MM.1S (cell line): Measurements from ENCODE around the gene DENND1A.
"Not testable (repeated sequence)": the region's sequence is repeated elsewhere in the genome, so short reads cannot be mapped to it uniquely, and the experiment has no call there.

Experiments used
- DNase-seq: peaks from one replicate; pipeline ENCODE4 v3.0.0-alpha.2; 2015
- H2AFZ ChIP-seq: fragments of 300-600 bp; sonication (generic); 2 replicates; pipeline ENCODE4 v1.6.0; 2016; ENCODE audit warnings: antibody characterized with exemption, low read length
- H3F3A ChIP-seq: fragments of 300-600 bp; sonication (generic); 2 replicates; pipeline ENCODE4 v1.6.1; 2016; ENCODE audit warnings: mild to moderate bottlenecking, antibody characterized with exemption, low read length, moderate library complexity, mixed read lengths; ENCODE audit not compliant: insufficient read depth
- H3K27ac ChIP-seq: fragments of 300-600 bp; sonication (generic); 2 replicates; pipeline ENCODE4 v1.5.1; 2016; ENCODE audit warnings: mild to moderate bottlenecking, low read length
- H3K27me3 ChIP-seq: fragments of 300-600 bp; sonication (generic); replicated peaks from 2 replicates; pipeline ENCODE4 v1.6.0; 2016; ENCODE audit warnings: low read length; ENCODE audit not compliant: insufficient read depth
- H3K36me3 ChIP-seq: fragments of 300-600 bp; sonication (generic); replicated peaks from 2 replicates; pipeline ENCODE4 v1.6.1; 2016; ENCODE audit warnings: mild to moderate bottlenecking, low read length, mixed read lengths; ENCODE audit not compliant: insufficient read depth
- H3K4me1 ChIP-seq: fragments of 300-600 bp; sonication (generic); 2 replicates; pipeline ENCODE4 v1.6.1; 2016; ENCODE audit warnings: low read length, mixed read lengths
- H3K4me2 ChIP-seq: fragments of 300-600 bp; sonication (generic); 2 replicates; pipeline ENCODE4 v1.6.0; 2016; ENCODE audit warnings: low read depth, low read length
- H3K4me3 ChIP-seq: fragments of 300-600 bp; sonication (generic); 2 replicates; pipeline ENCODE4 v1.5.1; 2016; ENCODE audit warnings: low read length, mixed read lengths
- H3K79me2 ChIP-seq: fragments of 300-600 bp; sonication (generic); 2 replicates; pipeline ENCODE4 v1.6.1; 2016; ENCODE audit warnings: mixed run types, low read length, mixed read lengths
- H3K9ac ChIP-seq: fragments of 300-600 bp; sonication (generic); 2 replicates; pipeline ENCODE4 v1.6.1; 2016; ENCODE audit warnings: low read length, mixed read lengths
- H3K9me2 ChIP-seq: fragments of 300-600 bp; sonication (generic); replicated peaks from 2 replicates; pipeline ENCODE4 v1.6.1; 2016; ENCODE audit warnings: mild to moderate bottlenecking, low read length, mixed read lengths; ENCODE audit not compliant: insufficient read depth
- H3K9me3 ChIP-seq: fragments of 300-600 bp; sonication (generic); replicated peaks from 2 replicates; pipeline ENCODE4 v1.6.1; 2016; ENCODE audit warnings: mild to moderate bottlenecking, low read length, mixed read lengths; ENCODE audit not compliant: insufficient read depth
- H4K20me1 ChIP-seq: fragments of 300-600 bp; sonication (generic); 2 replicates; pipeline ENCODE4 v1.6.1; 2016; ENCODE audit warnings: mild to moderate bottlenecking, low read length, moderate library complexity, mixed read lengths; ENCODE audit not compliant: insufficient read depth
- EZH2 ChIP-seq: fragments of 300-600 bp; sonication (generic); optimal IDR thresholded peaks from 2 replicates; pipeline ENCODE3; 2017; ENCODE audit warnings: low read depth, mild to moderate bottlenecking, antibody characterized with exemption, low read length, mixed read lengths
- EZH2phosphoT487 ChIP-seq: fragments of 300-600 bp; sonication (generic); IDR thresholded peaks from 2 replicates; pipeline ENCODE4 v1.6.1; 2018; ENCODE audit warnings: antibody characterized with exemption, low read length
- TF ChIP-seq, protein P1 (sequence below): fragments of 300-600 bp; sonication (generic); IDR thresholded peaks from 2 replicates; pipeline ENCODE4 v1.5.1; 2016; ENCODE audit warnings: antibody characterized with exemption, low read length, mixed read lengths

Gene DENND1A

DNA sequence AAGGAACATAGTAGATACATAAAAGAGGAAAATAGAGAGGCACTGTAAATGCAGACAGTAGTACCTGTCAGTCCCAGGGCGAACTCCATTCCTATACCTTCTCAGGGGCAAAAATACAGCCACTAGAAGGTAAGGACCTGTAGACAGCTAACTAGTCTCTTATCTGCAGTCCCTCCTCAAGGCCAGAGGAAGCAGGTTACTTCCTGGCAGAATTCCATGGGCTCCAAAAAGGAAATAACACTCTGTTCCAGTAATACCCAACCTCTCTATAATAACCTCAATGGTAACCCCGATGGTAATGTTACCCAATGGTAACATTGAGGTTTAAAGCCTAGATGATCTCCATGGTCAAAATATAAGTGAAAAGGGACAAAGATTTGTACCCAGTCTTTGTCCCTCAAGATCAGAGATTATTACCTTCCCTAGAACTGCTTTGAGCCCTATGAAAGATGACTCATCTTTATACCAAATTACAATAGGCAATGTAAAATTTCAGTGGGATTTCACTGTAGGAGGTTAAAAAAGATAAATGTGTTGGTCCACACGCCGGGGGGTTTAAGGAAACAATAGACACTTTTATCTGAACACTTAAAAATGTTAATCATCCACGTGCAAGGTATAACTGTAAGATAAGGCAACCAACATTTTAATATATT, 113.0 kb downstream of the DENND1A start:
- H2AFZ ChIP-seq = no peak overlapping the region
- H3K9me3 ChIP-seq = no peaks in the 10 kb centered on the region
- no peaks in the 10 kb centered on the region for H4K20me1 ChIP-seq
- DNase-seq = no peak
- H3K79me2 ChIP-seq = no peaks in the 10 kb centered on the region
- H3K4me1 ChIP-seq = no peaks in the 10 kb centered on the region
- no peaks in the 10 kb centered on the region for H3K27me3 ChIP-seq
- no peaks in the 10 kb centered on the region for H3K36me3 ChIP-seq
- no peaks in the 10 kb centered on the region for H3F3A ChIP-seq
- H3K4me2 ChIP-seq = no peak overlapping the region
- H3K27ac ChIP-seq = no peak overlapping the region
- no peak overlapping the region for H3K9ac ChIP-seq
- no peak for TF ChIP-seq EZH2phosphoT487
- TF ChIP-seq, protein P1, sequence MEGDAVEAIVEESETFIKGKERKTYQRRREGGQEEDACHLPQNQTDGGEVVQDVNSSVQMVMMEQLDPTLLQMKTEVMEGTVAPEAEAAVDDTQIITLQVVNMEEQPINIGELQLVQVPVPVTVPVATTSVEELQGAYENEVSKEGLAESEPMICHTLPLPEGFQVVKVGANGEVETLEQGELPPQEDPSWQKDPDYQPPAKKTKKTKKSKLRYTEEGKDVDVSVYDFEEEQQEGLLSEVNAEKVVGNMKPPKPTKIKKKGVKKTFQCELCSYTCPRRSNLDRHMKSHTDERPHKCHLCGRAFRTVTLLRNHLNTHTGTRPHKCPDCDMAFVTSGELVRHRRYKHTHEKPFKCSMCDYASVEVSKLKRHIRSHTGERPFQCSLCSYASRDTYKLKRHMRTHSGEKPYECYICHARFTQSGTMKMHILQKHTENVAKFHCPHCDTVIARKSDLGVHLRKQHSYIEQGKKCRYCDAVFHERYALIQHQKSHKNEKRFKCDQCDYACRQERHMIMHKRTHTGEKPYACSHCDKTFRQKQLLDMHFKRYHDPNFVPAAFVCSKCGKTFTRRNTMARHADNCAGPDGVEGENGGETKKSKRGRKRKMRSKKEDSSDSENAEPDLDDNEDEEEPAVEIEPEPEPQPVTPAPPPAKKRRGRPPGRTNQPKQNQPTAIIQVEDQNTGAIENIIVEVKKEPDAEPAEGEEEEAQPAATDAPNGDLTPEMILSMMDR = no peak
- TF ChIP-seq EZH2 = no peak
- no peaks in the 10 kb centered on the region for H3K9me2 ChIP-seq
- no peak overlapping the region for H3K4me3 ChIP-seq

DNA sequence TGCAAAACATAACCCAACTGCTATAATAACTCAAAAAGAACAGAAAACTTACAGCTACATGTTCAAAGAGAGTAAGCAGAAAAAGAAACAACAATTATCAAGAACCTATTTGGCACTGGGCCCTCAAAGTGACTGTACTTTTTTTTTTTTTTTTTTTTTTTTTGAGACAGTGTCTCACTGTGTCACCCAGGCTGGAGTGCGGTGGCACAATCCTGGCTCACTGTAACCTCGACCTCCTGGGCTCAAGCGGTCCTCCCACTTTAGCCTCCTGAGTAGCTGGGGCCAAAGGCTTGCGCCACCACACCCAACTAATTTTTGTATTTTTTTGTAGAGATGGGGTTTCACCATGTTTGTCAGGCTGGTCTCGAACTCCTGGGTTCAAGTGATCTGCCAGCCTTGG, 114.1 kb downstream of the DENND1A start:
- H3K9me3 ChIP-seq, H3F3A ChIP-seq, H4K20me1 ChIP-seq, H3K79me2 ChIP-seq, H3K27ac ChIP-seq, H3K9me2 ChIP-seq, H3K4me3 ChIP-seq, H2AFZ ChIP-seq, H3K27me3 ChIP-seq, H3K9ac ChIP-seq, H3K4me1 ChIP-seq, H3K36me3 ChIP-seq, DNase-seq, H3K4me2 ChIP-seq: not testable (repeated sequence)

DNA sequence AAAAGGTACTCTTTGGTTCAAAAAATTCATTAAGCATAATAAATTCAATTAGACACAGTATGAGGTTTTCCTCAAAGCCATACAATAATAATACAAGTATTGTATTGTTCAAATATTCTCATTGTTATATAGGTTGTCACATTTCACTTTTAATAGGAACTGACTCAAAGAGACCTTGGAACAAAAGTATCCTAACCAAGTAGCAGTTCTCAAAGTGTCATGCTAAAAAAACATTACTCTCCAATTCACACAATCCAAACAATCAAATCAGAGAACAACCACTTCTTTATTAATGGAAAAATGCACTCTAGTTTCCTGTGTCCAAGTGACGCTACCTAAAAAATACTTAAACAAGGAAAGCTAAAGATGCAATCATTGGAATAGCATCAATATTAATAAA, 115.4 kb downstream of the DENND1A start:
- no peak for DNase-seq
- TF ChIP-seq, protein P1 = no peak
- TF ChIP-seq EZH2phosphoT487 (no peak), EZH2 (no peak)
- Histone ChIP-seq H3K36me3 (no peaks in the 10 kb centered on the region), H2AFZ (no peak overlapping the region), H4K20me1 (no peaks in the 10 kb centered on the region), H3K9me3 (no peaks in the 10 kb centered on the region), H3K4me2 (no peak overlapping the region), H3K9ac (no peak overlapping the region), H3K79me2 (no peaks in the 10 kb centered on the region), H3F3A (no peaks in the 10 kb centered on the region), H3K9me2 (no peaks in the 10 kb centered on the region), H3K27ac (no peak overlapping the region), H3K4me1 (no peaks in the 10 kb centered on the region), H3K4me3 (no peak overlapping the region), H3K27me3 (no peaks in the 10 kb centered on the region)

DNA sequence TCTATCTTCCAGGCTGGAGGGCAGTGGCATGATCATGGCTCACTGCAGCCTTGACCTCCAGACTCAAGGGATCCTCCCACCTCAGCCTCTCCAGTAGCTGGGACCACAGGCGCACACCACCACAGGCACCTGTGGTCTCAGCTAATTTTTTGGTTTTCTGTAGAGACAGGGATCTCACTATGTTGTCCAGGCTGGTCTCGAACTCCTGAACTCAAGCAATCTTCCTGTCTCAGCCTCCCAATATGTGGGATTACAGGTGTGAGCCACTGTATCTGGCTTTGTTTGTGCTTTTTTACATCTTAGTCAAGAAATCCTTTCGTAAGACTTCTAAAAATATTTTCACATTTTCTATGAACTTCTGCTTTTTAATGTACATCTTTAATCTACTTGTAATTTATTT, 116.9 kb downstream of the DENND1A start:
- Histone ChIP-seq H3K79me2 (no peaks in the 10 kb centered on the region), H3K27me3 (no peaks in the 10 kb centered on the region), H2AFZ (no peak overlapping the region), H3K9me2 (no peaks in the 10 kb centered on the region), H4K20me1 (no peaks in the 10 kb centered on the region), H3F3A (no peaks in the 10 kb centered on the region), H3K9ac (no peak overlapping the region), H3K9me3 (no peaks in the 10 kb centered on the region), H3K4me1 (no peaks in the 10 kb centered on the region), H3K27ac (no peak overlapping the region), H3K4me2 (no peak overlapping the region), H3K4me3 (no peak overlapping the region), H3K36me3 (no peaks in the 10 kb centered on the region)
- no peak for DNase-seq
- TF ChIP-seq, protein P1 = no peak
- TF ChIP-seq EZH2phosphoT487 (no peak), EZH2 (no peak)
